HepG2 (cell line): Measurements from ENCODE around the gene MRPL38. TPM values are rescaled to one million over a fixed set of nuclear protein-coding genes. Genes with fewer than 3 reads are reported as not detected.

Experiments used
- ATF7 ChIP-seq, 2 experiments: fragments of 450-650 bp in 1 of 2; sonication (generic) in 1 of 2; formaldehyde crosslinking in 1 of 2; IDR thresholded peaks; 2 replicates each; pipeline versions ENCODE4 v1.4.0 to v1.6.1; 2016 to 2020; ENCODE audit warnings: antibody characterized with exemption in 1 of 2, mild to moderate bottlenecking in 1 of 2, missing genetic modification reagents in 1 of 2
- BRD4 ChIP-seq: sonication (generic); formaldehyde crosslinking; IDR thresholded peaks from 2 replicates; pipeline ENCODE4 v1.4.0; 2020; ENCODE audit warnings: missing genetic modification reagents
- CBFB ChIP-seq: sonication (generic); formaldehyde crosslinking; IDR thresholded peaks from 2 replicates; pipeline ENCODE4 v1.4.0; 2020; ENCODE audit warnings: missing genetic modification reagents
- CENPT ChIP-seq: sonication (generic); formaldehyde crosslinking; IDR thresholded peaks from 2 replicates; pipeline ENCODE4 v1.8.0; 2022; ENCODE audit warnings: low read depth, mild to moderate bottlenecking, moderate library complexity, missing genetic modification reagents
- CSRNP1 ChIP-seq: sonication (generic); formaldehyde crosslinking; IDR thresholded peaks from 2 replicates; pipeline ENCODE4 v1.8.1; 2023; ENCODE audit warnings: mild to moderate bottlenecking, missing genetic modification reagents
- DDIT3 ChIP-seq: sonication (generic); formaldehyde crosslinking; IDR thresholded peaks from 2 replicates; pipeline ENCODE4 v1.4.0; 2020; ENCODE audit warnings: mild to moderate bottlenecking, missing genetic modification reagents
- ELF1 ChIP-seq: sonication (generic); formaldehyde crosslinking; IDR thresholded peaks from 2 replicates; pipeline ENCODE4 v1.4.0; 2020; ENCODE audit warnings: missing genetic modification reagents
- GABPB1 ChIP-seq: IDR thresholded peaks from 2 replicates; pipeline ENCODE4 v1.6.1; 2016; ENCODE audit warnings: mild to moderate bottlenecking, missing genetic modification reagents, moderate library complexity, missing compliant biosample characterization
- GTF3A ChIP-seq: sonication (generic); formaldehyde crosslinking; conservative IDR thresholded peaks from 2 replicates; pipeline ENCODE4 v1.4.0; 2020; ENCODE audit warnings: mild to moderate bottlenecking, missing genetic modification reagents
- HMGXB3 ChIP-seq: sonication (generic); formaldehyde crosslinking; IDR thresholded peaks from 2 replicates; pipeline ENCODE4 v1.4.0; 2020; ENCODE audit warnings: missing genetic modification reagents, borderline replicate concordance
- MTF2 ChIP-seq: sonication (generic); formaldehyde crosslinking; IDR thresholded peaks from 2 replicates; pipeline ENCODE4 v1.5.0; 2020; ENCODE audit warnings: missing genetic modification reagents, borderline replicate concordance
- NR0B2 ChIP-seq: sonication (generic); formaldehyde crosslinking; IDR thresholded peaks from 2 replicates; pipeline ENCODE4 v1.4.0; 2020; ENCODE audit warnings: mild to moderate bottlenecking, missing genetic modification reagents
- PLSCR1 ChIP-seq: sonication (generic); formaldehyde crosslinking; IDR thresholded peaks from 2 replicates; pipeline ENCODE4 v1.5.0; 2020; ENCODE audit warnings: missing genetic modification reagents, mild to moderate bottlenecking, borderline replicate concordance
- PRMT3 ChIP-seq: sonication (generic); formaldehyde crosslinking; IDR thresholded peaks from 2 replicates; pipeline ENCODE4 v1.8.1; 2022; ENCODE audit warnings: low read depth, mild to moderate bottlenecking, moderate library complexity, missing genetic modification reagents, borderline replicate concordance
- SAP130 ChIP-seq: IDR thresholded peaks from 2 replicates; pipeline ENCODE4 v1.6.1; 2016; ENCODE audit warnings: low read depth
- TCF7 ChIP-seq: sonication (generic); IDR thresholded peaks from 2 replicates; pipeline ENCODE4 v1.6.1; 2016; ENCODE audit warnings: antibody characterized with exemption, low read depth
- XRCC5 ChIP-seq: fragments of 200-400 bp; formaldehyde crosslinking; optimal IDR thresholded peaks from 2 replicates; pipeline ENCODE3; 2017; ENCODE audit warnings: mild to moderate bottlenecking, low read length
- ZBTB25 ChIP-seq: IDR thresholded peaks from 2 replicates; pipeline ENCODE4 v1.6.1; 2018; ENCODE audit warnings: missing genetic modification reagents
- ZFP1 ChIP-seq: IDR thresholded peaks from 2 replicates; pipeline ENCODE4 v1.6.1; 2016
- ZNF629 ChIP-seq: sonication (generic); formaldehyde crosslinking; conservative IDR thresholded peaks from 2 replicates; pipeline ENCODE4 v1.5.0; 2020; ENCODE audit warnings: missing genetic modification reagents
- polyA plus RNA-seq, 8 experiments: library from polyadenylated mRNA; depleted of rRNA in 3 of 8; stranded (reverse) in 7 of 8; unstranded in 1 of 8; fragments of >200 nt; fragmentation: Illumina TruSeq in 4 of 8; extraction: Trizol in 4 of 8; gene quantifications; 2 replicates each; pipeline versions ENCODE4 v1.2.1 to v1.2.3, GENCODE V29; 2011 to 2016; ENCODE audit warnings: low read depth in 4 of 8, missing spikeins in 1 of 8, mixed read lengths in 1 of 8; ENCODE audit not compliant: insufficient read depth in 1 of 8
- total RNA-seq, 5 experiments: library from RNA; depleted of rRNA; stranded (reverse); fragments of >200 nt; fragmentation: Illumina TruSeq; extraction: Trizol; gene quantifications; 2 replicates each; pipeline ENCODE4 v1.2.3, GENCODE V29; 2016; ENCODE audit warnings: low read depth in 1 of 5

The MRPL38 gene
- total and polyA plus RNA-seq, 2 of the 13 experiments (the other 11 are each of a cell fraction or from before 2014, with no cell fraction given), result 83.7 to 125 TPM

- TF ChIP-seq NR0B2, result peak; percentile 86
- peak; percentile 97 for TF ChIP-seq SAP130 (CRISPR knock-in tag)
- peak; percentile 92 for TF ChIP-seq HMGXB3
- peak; percentile 91 for TF ChIP-seq BRD4 (CRISPR knock-in tag)
- TF ChIP-seq XRCC5, result peak; percentile 97
- no peak for TF ChIP-seq CENPT (CRISPR knock-in tag)
- TF ChIP-seq ZFP1, result 0 out of 2 replicates have a peak, but pooled peaks have one; percentile 84
- peak; percentile 95 for TF ChIP-seq CBFB (CRISPR knock-in tag)
- no peak for TF ChIP-seq TCF7
- TF ChIP-seq PLSCR1, result no peak; the same call in 1 of the 2 replicates
- peak; percentile 51; the same call in 1 of the 2 replicates for TF ChIP-seq MTF2 (CRISPR knock-in tag)
- TF ChIP-seq PRMT3 (CRISPR knock-in tag), result no peak; the same call in 1 of the 2 replicates
- peak; percentile 78; the same call in 1 of the 2 replicates for TF ChIP-seq DDIT3
- peak; percentile 95 for TF ChIP-seq GABPB1 (CRISPR knock-in tag)
- TF ChIP-seq ELF1 (CRISPR knock-in tag), result peak; percentile 97
- peak; percentile 97; the same call in 1 of the 2 replicates for TF ChIP-seq CSRNP1 (CRISPR knock-in tag)
- peak; percentile 65 for TF ChIP-seq ZNF629 (CRISPR knock-in tag)
- TF ChIP-seq ATF7 (IDR thresholded peaks at IDR 0.05), result no peak
- TF ChIP-seq ATF7 (CRISPR knock-in tag; IDR thresholded peaks at IDR 0.05), result no peak
- TF ChIP-seq GTF3A (CRISPR knock-in tag), result 0 out of 2 replicates have a peak, but pooled peaks have one; percentile 62
- TF ChIP-seq ZBTB25, result peak; percentile 98
Observed at GRCh38 chr17:75904749-75905521, at the start of gene MRPL38 (continued).
